Prostate gland (tissue), 2 donors: ENCODE measurements around the gene PPL.

ENCODE experiments used
- POLR2A ChIP-seq: fragments of 450-650 bp; IDR thresholded peaks from one replicate; pipeline ENCODE4 v1.6.1; 2016; ENCODE audit warnings: antibody characterized with exemption, mild to moderate bottlenecking
- POLR2AphosphoS5 ChIP-seq: sonication (generic); formaldehyde crosslinking; IDR thresholded peaks from one replicate; pipeline ENCODE4 v1.6.1; 2017; ENCODE audit warnings: antibody characterized with exemption
- TF ChIP-seq, protein P1 (sequence below), 4 experiments: fragments of 200-600 bp in 2 of 4; fragments of 450-650 bp in 2 of 4; sonication (generic) in 2 of 4; IDR thresholded peaks; 1 replicate in 3 of 4; 2 replicates in 1 of 4; pipeline ENCODE4 v1.5.1; 2016 to 2019; ENCODE audit warnings: antibody characterized with exemption in 4 of 4, mild to moderate bottlenecking in 2 of 4, moderate library complexity in 2 of 4

DNA sequence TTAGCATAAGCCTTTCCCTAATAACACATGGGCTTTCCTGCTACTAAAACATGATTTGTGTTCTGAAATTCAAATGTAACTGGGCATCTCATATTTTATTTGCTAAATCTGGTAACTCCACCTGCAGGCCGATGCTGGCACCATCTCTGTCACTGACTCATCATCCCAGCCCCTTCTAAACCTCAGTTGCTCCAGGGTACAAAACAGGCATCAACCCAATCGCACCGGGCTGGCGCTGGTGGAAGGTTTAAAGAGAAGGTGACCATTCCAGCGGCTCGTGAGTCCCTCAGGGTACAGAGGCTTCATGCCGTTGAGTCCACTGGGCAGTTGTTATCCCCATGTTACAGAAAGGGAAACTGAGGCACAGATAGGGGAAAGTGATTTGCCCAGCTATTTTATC, 27.1 kb downstream of the PPL start:
- TF ChIP-seq, protein P1, sequence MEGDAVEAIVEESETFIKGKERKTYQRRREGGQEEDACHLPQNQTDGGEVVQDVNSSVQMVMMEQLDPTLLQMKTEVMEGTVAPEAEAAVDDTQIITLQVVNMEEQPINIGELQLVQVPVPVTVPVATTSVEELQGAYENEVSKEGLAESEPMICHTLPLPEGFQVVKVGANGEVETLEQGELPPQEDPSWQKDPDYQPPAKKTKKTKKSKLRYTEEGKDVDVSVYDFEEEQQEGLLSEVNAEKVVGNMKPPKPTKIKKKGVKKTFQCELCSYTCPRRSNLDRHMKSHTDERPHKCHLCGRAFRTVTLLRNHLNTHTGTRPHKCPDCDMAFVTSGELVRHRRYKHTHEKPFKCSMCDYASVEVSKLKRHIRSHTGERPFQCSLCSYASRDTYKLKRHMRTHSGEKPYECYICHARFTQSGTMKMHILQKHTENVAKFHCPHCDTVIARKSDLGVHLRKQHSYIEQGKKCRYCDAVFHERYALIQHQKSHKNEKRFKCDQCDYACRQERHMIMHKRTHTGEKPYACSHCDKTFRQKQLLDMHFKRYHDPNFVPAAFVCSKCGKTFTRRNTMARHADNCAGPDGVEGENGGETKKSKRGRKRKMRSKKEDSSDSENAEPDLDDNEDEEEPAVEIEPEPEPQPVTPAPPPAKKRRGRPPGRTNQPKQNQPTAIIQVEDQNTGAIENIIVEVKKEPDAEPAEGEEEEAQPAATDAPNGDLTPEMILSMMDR (IDR thresholded peaks at IDR 0.05) = no peak
- no peak for TF ChIP-seq POLR2AphosphoS5
- TF ChIP-seq POLR2A = no peak
